SK-N-SH (cell line): Measurements from ENCODE around the gene ARL13A. TPM values are rescaled to one million over a fixed set of nuclear protein-coding genes. Genes with fewer than 3 reads are reported as not detected.

ENCODE experiments used
- CTCF ChIA-PET: fragments of 300-600, 350-600 bp; formaldehyde crosslinking; extraction: SDS; loops from one replicate; lab custom pipeline; 2021; lab: Yijun Ruan, JAX
- POLR2A ChIA-PET: fragments of 350-600 bp; sonication (Branson Sonifier 250); formaldehyde crosslinking; extraction: SDS; loops from one replicate; lab custom pipeline; 2020; ENCODE audit warnings: antibody characterized with exemption, inconsistent platforms; lab: Yijun Ruan, JAX
- DNase-seq: peaks from one replicate; pipeline ENCODE4 v3.0.0; 2012
- H2AFZ ChIP-seq: fragments of 200-600 bp; sonication (generic); 2 replicates; pipeline ENCODE4 v1.8.1; 2016; ENCODE audit warnings: antibody characterized with exemption, mild to moderate bottlenecking, low read depth
- H3F3A ChIP-seq: fragments of 200-600 bp; sonication (generic); replicated peaks from 2 replicates; pipeline ENCODE3; 2016; ENCODE audit warnings: antibody characterized with exemption, mild to moderate bottlenecking; ENCODE audit not compliant: insufficient read depth
- H3K27ac ChIP-seq, 2 experiments: fragments of 200-500 bp in 1 of 2; fragments of 200-600 bp in 1 of 2; sonication (Bioruptor generic) in 1 of 2; sonication (generic), shearing (Covaris generic) in 1 of 2; 2 replicates each; pipeline versions ENCODE4 v1.5.1 to v1.6.1; 2014 to 2016; ENCODE audit warnings: low read depth in 2 of 2, inconsistent platforms in 1 of 2, low read length in 1 of 2, mild to moderate bottlenecking in 1 of 2, mixed read lengths in 1 of 2
- H3K27me3 ChIP-seq: fragments of 200-600 bp; sonication (generic), shearing (Covaris generic); 2 replicates; pipeline ENCODE4 v1.6.1; 2016; ENCODE audit warnings: mixed run types; ENCODE audit not compliant: insufficient read depth
- H3K36me3 ChIP-seq, 2 experiments: fragments of 200-500 bp in 1 of 2; fragments of 200-600 bp in 1 of 2; sonication (Bioruptor generic) in 1 of 2; sonication (generic) in 1 of 2; replicated peaks in 1 of 2; 2 replicates each; pipeline versions ENCODE3 to v1.5.1; 2014 to 2016; ENCODE audit warnings: low read length in 1 of 2, mild to moderate bottlenecking in 1 of 2; ENCODE audit not compliant: insufficient read depth in 2 of 2, control insufficient read depth in 1 of 2
- H3K4me1 ChIP-seq, 2 experiments: fragments of 200-500 bp in 1 of 2; fragments of 200-600 bp in 1 of 2; sonication (Bioruptor generic) in 1 of 2; sonication (generic), shearing (Covaris generic) in 1 of 2; 2 replicates each; pipeline versions ENCODE4 v1.5.1 to v1.6.1; 2014 to 2016; ENCODE audit warnings: low read depth in 1 of 2, low read length in 1 of 2, mixed run types in 1 of 2; ENCODE audit not compliant: insufficient read depth in 2 of 2, control insufficient read depth in 1 of 2
- H3K4me2 ChIP-seq: fragments of 200-600 bp; sonication (generic), shearing (Covaris generic); 2 replicates; pipeline ENCODE4 v1.6.1; 2017; ENCODE audit warnings: mixed run types
- H3K4me3 ChIP-seq, 2 experiments: fragments of 200-500 bp in 1 of 2; fragments of 200-600 bp in 1 of 2; sonication (Bioruptor generic) in 1 of 2; sonication (generic), shearing (Covaris generic) in 1 of 2; 2 replicates each; pipeline versions ENCODE4 v1.5.1 to v1.8.1; 2014 to 2016; ENCODE audit warnings: low read depth in 2 of 2, inconsistent platforms in 1 of 2, low read length in 1 of 2, mild to moderate bottlenecking in 1 of 2, mixed read lengths in 1 of 2, moderate library complexity in 1 of 2
- H3K79me2 ChIP-seq: fragments of 200-600 bp; sonication (generic); 2 replicates; pipeline ENCODE4 v1.8.1; 2017; ENCODE audit warnings: mild to moderate bottlenecking; ENCODE audit not compliant: insufficient read depth
- H3K9ac ChIP-seq: fragments of 200-600 bp; sonication (generic); 2 replicates; pipeline ENCODE4 v1.6.1; 2017; ENCODE audit warnings: mixed run types
- H3K9me2 ChIP-seq: fragments of 200-600 bp; sonication (generic); 2 replicates; pipeline ENCODE4 v1.6.1; 2017; ENCODE audit warnings: mixed run types
- H3K9me3 ChIP-seq: fragments of 200-600 bp; sonication (generic); 2 replicates; pipeline ENCODE4 v1.6.1; 2017; ENCODE audit warnings: mixed run types, mild to moderate bottlenecking, moderate library complexity
- H4K20me1 ChIP-seq: fragments of 200-600 bp; sonication (generic); 2 replicates; pipeline ENCODE4 v1.6.1; 2017; ENCODE audit warnings: mild to moderate bottlenecking, mixed run types; ENCODE audit not compliant: insufficient read depth
- CHD2 ChIP-seq: fragments of 150-350 bp; IDR thresholded peaks from 2 replicates; pipeline ENCODE4 v1.6.1; 2018; ENCODE audit warnings: low read length; ENCODE audit not compliant: partially characterized antibody
- EP300 ChIP-seq, 2 experiments: IDR thresholded peaks; 2 replicates each; pipeline versions ENCODE4 v1.4.0 to v1.6.1; 2012; ENCODE audit warnings: borderline replicate concordance in 1 of 2, low read depth in 1 of 2, low read length in 1 of 2
- FOSL2 ChIP-seq: IDR thresholded peaks from 2 replicates; pipeline ENCODE4 v1.4.0; 2012; ENCODE audit warnings: low read depth, mild to moderate bottlenecking, moderate library complexity, borderline replicate concordance
- GABPA ChIP-seq: IDR thresholded peaks from 2 replicates; pipeline ENCODE4 v1.4.0; 2012; ENCODE audit warnings: low read depth, mild to moderate bottlenecking
- GATA2 ChIP-seq: sonication (generic); formaldehyde crosslinking; IDR thresholded peaks from 2 replicates; pipeline ENCODE4 v1.5.0; 2020; ENCODE audit warnings: mild to moderate bottlenecking, missing genetic modification reagents
- TAF1 ChIP-seq: IDR thresholded peaks from 2 replicates; pipeline ENCODE4 v1.6.1; 2012; ENCODE audit warnings: low read depth, mild to moderate bottlenecking, low read length, moderate library complexity, borderline replicate concordance
- USF2 ChIP-seq: fragments of 150-350 bp; IDR thresholded peaks from 2 replicates; pipeline ENCODE4 v1.6.1; 2017; ENCODE audit warnings: antibody characterized with exemption, low read length, low read depth, borderline replicate concordance
- WGBS: methylation state at CpG from one replicate; pipeline ENCODE4 v1.1.6; 2017; ENCODE audit warnings: low lambda C conversion rate; 5-methylcytosine and 5-hydroxymethylcytosine counted together
- polyA plus RNA-seq, 3 experiments: library from polyadenylated mRNA; depleted of rRNA; stranded (reverse); fragments of >200 nt; gene quantifications; 2 replicates each; pipeline ENCODE4 v1.2.3, GENCODE V29; 2012
- TF ChIP-seq, protein P1 (sequence below): IDR thresholded peaks from 2 replicates; pipeline ENCODE4 v1.4.0; 2012; ENCODE audit warnings: low read depth, borderline replicate concordance

Gene ARL13A
- polyA plus RNA-seq, 1 of the 3 experiments (the other 2 are of a cell fraction), result not detected

DNA sequence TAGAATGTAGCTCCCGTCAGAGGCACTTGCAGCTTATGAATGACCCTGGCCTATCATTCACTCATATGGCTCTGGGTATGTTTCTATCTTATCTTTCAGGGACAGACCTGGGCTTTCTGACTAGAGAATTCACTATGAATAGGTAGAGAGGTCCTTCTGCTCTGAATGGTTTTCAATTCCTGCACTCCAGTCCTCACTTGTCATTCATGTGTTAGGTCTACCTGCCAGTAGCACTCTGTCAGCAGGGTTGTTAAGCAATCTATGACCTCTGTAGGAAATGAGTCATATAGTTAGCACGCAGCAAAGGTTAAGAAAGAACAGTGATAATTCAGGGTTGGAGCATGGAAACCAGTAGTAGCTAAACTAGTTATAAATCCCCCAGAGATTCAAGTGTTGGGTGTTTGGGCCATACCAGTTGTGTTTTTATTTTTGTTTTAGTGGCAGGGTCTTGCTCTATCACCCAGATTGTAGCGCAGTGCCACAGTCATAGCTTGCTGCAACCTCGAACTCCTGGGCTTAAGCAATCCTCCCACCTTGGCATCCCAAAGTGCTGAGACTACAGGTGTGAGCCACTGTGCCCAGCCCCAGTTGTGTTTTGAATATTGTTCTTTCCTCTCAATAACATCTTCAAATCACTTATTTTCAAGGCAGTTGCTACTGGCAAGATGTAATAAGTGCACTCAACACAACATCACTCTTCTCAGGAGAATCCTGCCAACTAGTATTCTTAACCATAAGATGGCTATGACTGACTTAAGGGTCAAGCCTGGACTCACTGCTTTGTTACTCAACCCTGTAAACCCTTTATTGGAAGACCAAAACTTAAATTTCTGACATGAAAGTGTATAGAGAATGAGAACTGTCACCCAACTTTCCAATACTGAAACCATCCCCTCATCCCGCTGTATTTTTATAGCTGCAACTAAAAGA is 25.1 kb downstream of the ARL13A start:
- Histone ChIP-seq H3K4me2 (no peak overlapping the region), H3K4me1 (no peaks in the 10 kb centered on the region), H3K36me3 (no peaks in the 10 kb centered on the region), H3K9ac (no peak overlapping the region)
- POLR2A ChIA-PET, result no interaction called here
- TF ChIP-seq, protein P1, sequence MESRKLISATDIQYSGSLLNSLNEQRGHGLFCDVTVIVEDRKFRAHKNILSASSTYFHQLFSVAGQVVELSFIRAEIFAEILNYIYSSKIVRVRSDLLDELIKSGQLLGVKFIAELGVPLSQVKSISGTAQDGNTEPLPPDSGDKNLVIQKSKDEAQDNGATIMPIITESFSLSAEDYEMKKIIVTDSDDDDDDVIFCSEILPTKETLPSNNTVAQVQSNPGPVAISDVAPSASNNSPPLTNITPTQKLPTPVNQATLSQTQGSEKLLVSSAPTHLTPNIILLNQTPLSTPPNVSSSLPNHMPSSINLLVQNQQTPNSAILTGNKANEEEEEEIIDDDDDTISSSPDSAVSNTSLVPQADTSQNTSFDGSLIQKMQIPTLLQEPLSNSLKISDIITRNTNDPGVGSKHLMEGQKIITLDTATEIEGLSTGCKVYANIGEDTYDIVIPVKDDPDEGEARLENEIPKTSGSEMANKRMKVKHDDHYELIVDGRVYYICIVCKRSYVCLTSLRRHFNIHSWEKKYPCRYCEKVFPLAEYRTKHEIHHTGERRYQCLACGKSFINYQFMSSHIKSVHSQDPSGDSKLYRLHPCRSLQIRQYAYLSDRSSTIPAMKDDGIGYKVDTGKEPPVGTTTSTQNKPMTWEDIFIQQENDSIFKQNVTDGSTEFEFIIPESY, result no peak
- TF ChIP-seq GATA2, result no peak
- TF ChIP-seq FOSL2, result 0 out of 2 replicates have a peak, but pooled peaks have one; percentile 10
- TF ChIP-seq GABPA, result no peak
- TF ChIP-seq, all 33 proteins: peak for 1
- CTCF ChIA-PET, result no interaction called here
- Histone ChIP-seq H3K9me3 (no peaks in the 10 kb centered on the region), H3F3A (no peaks in the 10 kb centered on the region), H2AFZ (no peak overlapping the region), H3K27me3 (no peaks in the 10 kb centered on the region), H3K4me3 (no peak overlapping the region), H3K27ac (peak overlapping the region in 1 of 2 experiments; percentile 59; a peak in 2 of 4 replicates), H3K9me2 (no peaks in the 10 kb centered on the region), H3K79me2 (no peaks in the 10 kb centered on the region), H4K20me1 (no peaks in the 10 kb centered on the region)
- no peak for DNase-seq
- 33% methylated on average over 5 of the region's 5 CpGs for WGBS

GRCh38 chrX:100995469-100995868 is 26.0 kb downstream of the ARL13A start:
- H3K9me2 ChIP-seq, result no peaks in the 10 kb centered on the region
- WGBS, result 19% methylated on average over 5 of the region's 5 CpGs
- no peak for TF ChIP-seq EP300 (IDR thresholded peaks at IDR 0.05; ENCODE audit: borderline replicate concordance in 1 of 2, low read depth in 1 of 2, low read length in 1 of 2)
- no peak for TF ChIP-seq USF2
- no peak for TF ChIP-seq TAF1
- no peak for TF ChIP-seq CHD2
- no peaks in the 10 kb centered on the region for H3K36me3 ChIP-seq
- no peaks in the 10 kb centered on the region for H3K4me1 ChIP-seq
- H3K9me3 ChIP-seq, result no peaks in the 10 kb centered on the region
- CTCF ChIA-PET, result no interaction called here
- H3K79me2 ChIP-seq, result no peaks in the 10 kb centered on the region
- no peak overlapping the region for H3K9ac ChIP-seq
- H3K27ac ChIP-seq, result peak overlapping the region in 1 of 2 experiments; percentile 59; a peak in 2 of 4 replicates
- no peak for DNase-seq
- no peaks in the 10 kb centered on the region for H3K27me3 ChIP-seq
- no peak overlapping the region for H2AFZ ChIP-seq
- no peaks in the 10 kb centered on the region for H4K20me1 ChIP-seq
- no peak overlapping the region for H3K4me2 ChIP-seq
- no peaks in the 10 kb centered on the region for H3F3A ChIP-seq
- H3K4me3 ChIP-seq, result no peak overlapping the region
- POLR2A ChIA-PET, result no interaction called here
